Bronchial epithelial cell (primary cell): ENCODE results near the gene DNAH1. TPM values are rescaled to one million over a fixed set of nuclear protein-coding genes. Genes with fewer than 3 reads are reported as not detected.

ENCODE experiments used
- DNase-seq: peaks from one replicate; pipeline ENCODE4 v3.0.0-alpha.2; 2010; ENCODE audit warnings: low read depth
- FAIRE-seq: peaks from 2 replicates; lab custom pipeline; 2011; peaks lifted over from hg19 to GRCh38; lab: Jason Lieb, UNC
- H3K27me3 ChIP-seq: 2 replicates; pipeline ENCODE4 v1.5.1; 2011; ENCODE audit warnings: low read length; ENCODE audit not compliant: control insufficient read depth, insufficient read depth
- H3K36me3 ChIP-seq: 2 replicates; pipeline ENCODE4 v1.5.1; 2011; ENCODE audit warnings: low read length; ENCODE audit not compliant: control insufficient read depth, insufficient read depth
- H3K4me3 ChIP-seq: 2 replicates; pipeline ENCODE4 v1.5.1; 2011; ENCODE audit warnings: mild to moderate bottlenecking, low read depth, low read length, control low read depth
- CTCF ChIP-seq: IDR thresholded peaks from 2 replicates; pipeline ENCODE4 v1.5.1; 2011; ENCODE audit warnings: mild to moderate bottlenecking, moderate library complexity, low read length, control low read depth, inconsistent platforms; ENCODE audit not compliant: insufficient read depth, severe bottlenecking
- total RNA-seq: library from RNA; depleted of rRNA; stranded (reverse); fragments of >200 nt; gene quantifications from 2 replicates; pipeline ENCODE4 v1.2.1, GENCODE V29; 2014

Gene DNAH1
- total RNA-seq, 1 donor from 2014 or later = 0.79 TPM

- FAIRE-seq (no peak), DNase-seq (no peak)
- H3K27me3 ChIP-seq = peaks cover 19% of the 10 kb centered on the region
- no peaks in the 10 kb centered on the region for H3K36me3 ChIP-seq
- no peak overlapping the region for H3K4me3 ChIP-seq
- TF ChIP-seq CTCF = no peak
Measured at GRCh38 chr3:52372822-52373504, 56.8 kb downstream of the DNAH1 start.

- no peak for TF ChIP-seq CTCF
- peaks cover 19% of the 10 kb centered on the region for H3K27me3 ChIP-seq
- H3K36me3 ChIP-seq = no peaks in the 10 kb centered on the region
- DNase-seq = no peak
- no peak for FAIRE-seq
- H3K4me3 ChIP-seq = no peak overlapping the region
Measured at GRCh38 chr3:52373676-52374075, 57.6 kb downstream of the DNAH1 start.

- no peaks in the 10 kb centered on the region for H3K36me3 ChIP-seq
- DNase-seq (no peak), FAIRE-seq (no peak)
- H3K27me3 ChIP-seq = peaks cover 19% of the 10 kb centered on the region
- no peak overlapping the region for H3K4me3 ChIP-seq
- no peak for TF ChIP-seq CTCF
Measured at GRCh38 chr3:52374173-52374572, 58.1 kb downstream of the DNAH1 start.

GRCh38 chr3:52379610-52380009, 63.5 kb downstream of the DNAH1 start:
- FAIRE-seq (no peak), DNase-seq (no peak)
- peaks cover 10% of the 10 kb centered on the region for H3K27me3 ChIP-seq
- H3K4me3 ChIP-seq = no peak overlapping the region
- H3K36me3 ChIP-seq = no peaks in the 10 kb centered on the region
- no peak for TF ChIP-seq CTCF

- H3K4me3 ChIP-seq = no peak overlapping the region
- TF ChIP-seq CTCF = no peak
- peaks cover 10% of the 10 kb centered on the region for H3K27me3 ChIP-seq
- H3K36me3 ChIP-seq = no peaks in the 10 kb centered on the region
- FAIRE-seq (no peak), DNase-seq (no peak)
Measured at GRCh38 chr3:52380023-52380422, 63.9 kb downstream of the DNAH1 start.

GRCh38 chr3:52381623-52382022, 65.5 kb downstream of the DNAH1 start:
- DNase-seq (no peak), FAIRE-seq (no peak)
- no peak for TF ChIP-seq CTCF
- H3K36me3 ChIP-seq = no peaks in the 10 kb centered on the region
- no peak overlapping the region for H3K4me3 ChIP-seq
- peaks cover 4% of the 10 kb centered on the region for H3K27me3 ChIP-seq
